SH-SY5Y (cell line): ENCODE results near the gene FAAP20.

Experiments used
- GATA2 ChIP-seq: IDR thresholded peaks from 2 replicates; pipeline ENCODE4 v1.6.1; 2011; ENCODE audit warnings: mild to moderate bottlenecking, low read depth, low read length
- GATA3 ChIP-seq: IDR thresholded peaks from 2 replicates; pipeline ENCODE4 v1.6.1; 2011; ENCODE audit warnings: low read depth, mild to moderate bottlenecking, low read length, moderate library complexity

- TF ChIP-seq GATA3 (no peak), GATA2 (no peak)
Measured at GRCh38 chr1:2146836-2147517, 47.6 kb downstream of the FAAP20 start.
